Tibial artery (tissue), 4 donors: ENCODE measurements around the gene ALG11.
"Not testable (repeated sequence)": the region's sequence is repeated elsewhere in the genome, so short reads cannot be mapped to it uniquely, and the experiment has no call there.

Experiments used
- DNase-seq, 2 donors: peaks; one replicate each; pipeline ENCODE4 v3.0.0-alpha.2; 2019
- H3K27ac ChIP-seq, 2 donors: fragments of 200-600 bp; sonication (generic) in 1 of 2; 1 replicate in 1 of 2; 2 replicates in 1 of 2; pipeline ENCODE4 v1.5.1; 2018 to 2019; ENCODE audit warnings: mild to moderate bottlenecking in 1 of 2
- H3K27me3 ChIP-seq, 2 donors: fragments of 200-600 bp; sonication (generic) in 1 of 2; one replicate each; pipeline versions ENCODE4 v1.5.1 to v1.6.0; 2016 to 2019
- H3K36me3 ChIP-seq, 3 donors: fragments of 200-600 bp; sonication (generic) in 2 of 3; one replicate each; pipeline ENCODE4 v1.5.1; 2016 to 2019; ENCODE audit warnings: mild to moderate bottlenecking in 2 of 3
- H3K4me1 ChIP-seq, 4 donors: fragments of 200-600 bp; sonication (generic) in 2 of 4; 1 replicate in 3 of 4; 2 replicates in 1 of 4; pipeline ENCODE4 v1.5.1; 2016 to 2019
- H3K4me3 ChIP-seq, 2 donors: fragments of 200-600 bp; sonication (generic) in 1 of 2; 1 replicate in 1 of 2; 2 replicates in 1 of 2; pipeline ENCODE4 v1.5.1; 2018 to 2019; ENCODE audit warnings: mild to moderate bottlenecking in 2 of 2
- H3K9me3 ChIP-seq, 3 donors: fragments of 200-600 bp; sonication (generic) in 1 of 3; one replicate each; pipeline ENCODE4 v1.5.1; 2016 to 2019
- intact Hi-C: fragments of 100-400 bp; cut with DNase I; formaldehyde crosslinking; loops from one replicate; pipeline ENCODE4 v1.15.0; 2023; ENCODE audit warnings: low total_unique reads
- TF ChIP-seq, protein P1 (sequence below), 2 experiments: fragments of 200-600 bp in 1 of 2; fragments of 450-650 bp in 1 of 2; IDR thresholded peaks; one replicate each; pipeline ENCODE4 v1.5.1; 2017 to 2019; ENCODE audit warnings: antibody characterized with exemption in 2 of 2, mild to moderate bottlenecking in 1 of 2, moderate library complexity in 1 of 2

Gene ALG11

DNA sequence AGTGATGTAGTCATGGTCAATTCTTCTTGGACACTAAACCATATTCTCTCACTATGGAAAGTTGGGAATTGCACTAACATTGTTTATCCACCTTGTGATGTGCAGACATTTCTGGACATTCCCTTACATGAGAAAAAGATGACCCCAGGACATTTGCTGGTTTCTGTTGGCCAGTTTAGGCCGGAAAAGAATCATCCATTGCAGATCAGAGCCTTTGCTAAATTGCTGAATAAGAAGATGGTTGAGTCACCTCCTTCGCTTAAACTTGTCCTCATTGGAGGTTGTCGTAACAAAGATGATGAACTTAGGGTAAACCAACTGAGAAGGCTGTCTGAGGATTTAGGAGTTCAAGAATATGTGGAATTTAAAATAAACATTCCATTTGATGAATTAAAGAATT lies 12.3 kb downstream of the ALG11 start, which contains the start of gene UTP14C:
Gene UTP14C, plus strand, starts transcription at position 211 of the 400 bp plus-strand sequence. CDS start 4,114 bp downstream, outside the sequence.
- Histone ChIP-seq H3K36me3 (peaks cover 69 to 90% (median 81%) of the 10 kb centered on the region in 3 donors), H3K27ac (no peak within 1 kb of the TSS), H3K4me1 (peaks cover 0 to 7% (median 0%) of the 10 kb centered on the region in 4 donors)

DNA sequence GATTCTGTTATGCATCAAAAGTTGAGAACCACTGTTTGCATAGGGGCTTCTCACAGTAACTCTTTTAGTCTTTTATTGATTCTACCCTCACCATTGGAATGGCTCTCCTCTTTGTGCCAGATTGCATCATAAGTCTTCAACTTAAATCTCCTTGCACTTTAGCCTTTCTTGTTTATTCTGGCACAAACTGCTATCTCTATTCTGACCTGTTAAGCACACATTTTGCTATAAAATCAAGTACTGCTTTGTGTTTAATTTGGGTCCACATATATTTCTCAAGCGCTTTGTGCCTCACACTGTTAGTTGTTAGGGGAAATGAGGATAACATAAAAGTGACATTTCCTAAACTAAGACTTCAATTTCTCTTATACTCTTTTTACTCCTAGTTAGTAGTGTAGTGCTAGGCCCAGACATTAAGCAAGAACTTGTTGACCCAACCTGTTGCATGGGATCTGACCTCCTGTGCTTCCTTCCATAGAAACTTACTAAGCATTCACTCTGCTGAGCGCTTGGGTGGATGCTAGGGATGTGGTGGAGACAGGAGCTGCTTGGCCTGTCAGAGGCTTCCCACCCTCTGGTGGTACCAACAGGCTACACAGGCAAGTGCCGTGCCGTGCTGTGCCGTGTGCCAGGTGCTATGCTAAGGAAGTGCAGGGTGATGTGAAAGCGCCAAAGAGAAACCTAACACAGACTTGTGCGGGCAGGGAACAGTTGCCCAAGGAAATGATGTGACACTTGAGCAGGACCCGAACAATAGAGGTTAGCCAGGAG lies 13.5 kb downstream of the ALG11 start:
- Histone ChIP-seq H3K36me3 (peaks cover 67 to 78% (median 75%) of the 10 kb centered on the region in 3 donors), H3K9me3 (no peaks in the 10 kb centered on the region), H3K27me3 (no peaks in the 10 kb centered on the region), H3K4me3 (no peak overlapping the region), H3K27ac (no peak overlapping the region), H3K4me1 (peaks cover 0 to 7% (median 0%) of the 10 kb centered on the region in 4 donors)
- TF ChIP-seq, protein P1, sequence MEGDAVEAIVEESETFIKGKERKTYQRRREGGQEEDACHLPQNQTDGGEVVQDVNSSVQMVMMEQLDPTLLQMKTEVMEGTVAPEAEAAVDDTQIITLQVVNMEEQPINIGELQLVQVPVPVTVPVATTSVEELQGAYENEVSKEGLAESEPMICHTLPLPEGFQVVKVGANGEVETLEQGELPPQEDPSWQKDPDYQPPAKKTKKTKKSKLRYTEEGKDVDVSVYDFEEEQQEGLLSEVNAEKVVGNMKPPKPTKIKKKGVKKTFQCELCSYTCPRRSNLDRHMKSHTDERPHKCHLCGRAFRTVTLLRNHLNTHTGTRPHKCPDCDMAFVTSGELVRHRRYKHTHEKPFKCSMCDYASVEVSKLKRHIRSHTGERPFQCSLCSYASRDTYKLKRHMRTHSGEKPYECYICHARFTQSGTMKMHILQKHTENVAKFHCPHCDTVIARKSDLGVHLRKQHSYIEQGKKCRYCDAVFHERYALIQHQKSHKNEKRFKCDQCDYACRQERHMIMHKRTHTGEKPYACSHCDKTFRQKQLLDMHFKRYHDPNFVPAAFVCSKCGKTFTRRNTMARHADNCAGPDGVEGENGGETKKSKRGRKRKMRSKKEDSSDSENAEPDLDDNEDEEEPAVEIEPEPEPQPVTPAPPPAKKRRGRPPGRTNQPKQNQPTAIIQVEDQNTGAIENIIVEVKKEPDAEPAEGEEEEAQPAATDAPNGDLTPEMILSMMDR (IDR thresholded peaks at IDR 0.05): no peak
- no peak for DNase-seq
- intact Hi-C loops: no loop called here

More for the DNA sequence above, 12.3 kb downstream of the ALG11 start, which contains the start of gene UTP14C:
- H3K9me3 ChIP-seq: no peaks in the 10 kb centered on the region
- intact Hi-C loops: no loop called here
- H3K27me3 ChIP-seq: no peaks in the 10 kb centered on the region
- H3K4me3 ChIP-seq: no peak within 1 kb of the TSS
- TF ChIP-seq, protein P1 (IDR thresholded peaks at IDR 0.05): no peak
- DNase-seq: no peak

DNA sequence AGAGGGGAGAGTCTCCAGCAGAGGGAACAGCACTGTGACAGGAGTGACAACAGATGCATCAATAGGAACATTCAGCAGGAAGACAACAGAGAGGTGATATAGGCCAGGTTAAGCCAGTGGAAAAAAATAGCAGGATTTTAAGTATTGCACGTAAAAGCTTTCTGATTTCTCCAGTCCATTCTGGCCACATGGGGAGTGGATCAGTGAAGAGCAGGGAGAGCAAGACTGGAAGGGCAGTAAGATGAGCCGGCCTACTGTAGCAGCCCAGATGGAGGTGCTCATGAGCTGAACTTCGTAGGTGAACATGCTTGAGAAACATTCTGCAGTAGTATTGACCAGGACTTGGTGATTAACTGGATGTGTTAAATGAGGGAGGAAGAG lies 14.0 kb downstream of the ALG11 start:
- intact Hi-C loops: no loop called here
- Histone ChIP-seq H3K27me3 (no peaks in the 10 kb centered on the region), H3K4me3 (no peak overlapping the region), H3K27ac (no peak overlapping the region), H3K9me3 (no peaks in the 10 kb centered on the region), H3K4me1 (peaks cover 0 to 7% (median 0%) of the 10 kb centered on the region in 4 donors), H3K36me3 (peaks cover 67 to 72% (median 71%) of the 10 kb centered on the region in 3 donors)
- TF ChIP-seq, protein P1 (IDR thresholded peaks at IDR 0.05): no peak
- no peak for DNase-seq

DNA sequence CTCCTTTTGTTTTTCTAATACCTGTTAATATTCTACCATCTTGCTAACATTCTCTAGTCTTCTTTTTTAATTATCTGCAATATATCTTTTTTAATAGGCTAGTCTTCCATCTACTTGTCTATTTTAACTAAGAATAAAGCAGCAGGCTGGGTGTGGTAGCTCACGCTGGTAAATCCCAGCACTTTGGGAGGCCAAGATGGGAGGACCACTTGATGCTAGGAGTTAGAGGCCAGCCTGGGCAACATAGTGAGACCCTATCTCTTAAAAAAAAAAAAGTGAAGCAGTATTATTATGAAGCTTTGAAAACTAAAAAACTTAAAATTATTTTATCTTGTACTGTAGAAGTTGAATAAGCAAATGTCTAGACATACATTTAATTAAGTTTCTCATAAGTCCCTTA lies 15.6 kb downstream of the ALG11 start:
- TF ChIP-seq, protein P1 (IDR thresholded peaks at IDR 0.05): no peak
- Histone ChIP-seq H3K27ac (no peak overlapping the region), H3K4me1 (peaks cover 0 to 7% (median 0%) of the 10 kb centered on the region in 4 donors), H3K4me3 (no peak overlapping the region), H3K36me3 (peaks cover 55 to 64% (median 57%) of the 10 kb centered on the region in 3 donors), H3K27me3 (no peaks in the 10 kb centered on the region), H3K9me3 (no peaks in the 10 kb centered on the region)
- intact Hi-C loops: no loop called here
- DNase-seq: no peak

DNA sequence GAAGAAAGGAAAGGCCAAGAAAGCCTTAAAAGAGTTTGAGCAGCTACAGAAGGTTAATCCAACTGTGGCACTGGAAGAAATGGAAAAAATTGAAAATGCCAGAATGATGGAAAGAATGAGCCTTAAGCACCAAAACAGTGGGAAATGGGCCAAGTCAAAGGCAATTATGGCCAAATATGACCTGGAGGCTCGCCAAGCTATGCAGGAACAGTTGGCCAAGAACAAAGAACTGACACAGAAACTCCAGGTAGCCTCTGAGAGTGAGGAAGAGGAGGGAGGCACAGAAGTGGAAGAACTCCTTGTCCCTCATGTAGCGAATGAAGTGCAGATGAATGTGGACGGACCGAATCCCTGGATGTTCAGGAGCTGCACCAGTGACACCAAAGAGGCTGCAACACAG lies 17.4 kb downstream of the ALG11 start:
- no peak overlapping the region for H3K4me3 ChIP-seq
- peaks cover 39 to 47% (median 40%) of the 10 kb centered on the region in 3 donors for H3K36me3 ChIP-seq
- intact Hi-C loops: no loop called here
- H3K4me1 ChIP-seq: peaks cover 0 to 7% (median 0%) of the 10 kb centered on the region in 4 donors
- no peaks in the 10 kb centered on the region for H3K9me3 ChIP-seq
- TF ChIP-seq, protein P1 (IDR thresholded peaks at IDR 0.05): no peak
- DNase-seq: no peak
- no peaks in the 10 kb centered on the region for H3K27me3 ChIP-seq
- H3K27ac ChIP-seq: no peak overlapping the region

DNA sequence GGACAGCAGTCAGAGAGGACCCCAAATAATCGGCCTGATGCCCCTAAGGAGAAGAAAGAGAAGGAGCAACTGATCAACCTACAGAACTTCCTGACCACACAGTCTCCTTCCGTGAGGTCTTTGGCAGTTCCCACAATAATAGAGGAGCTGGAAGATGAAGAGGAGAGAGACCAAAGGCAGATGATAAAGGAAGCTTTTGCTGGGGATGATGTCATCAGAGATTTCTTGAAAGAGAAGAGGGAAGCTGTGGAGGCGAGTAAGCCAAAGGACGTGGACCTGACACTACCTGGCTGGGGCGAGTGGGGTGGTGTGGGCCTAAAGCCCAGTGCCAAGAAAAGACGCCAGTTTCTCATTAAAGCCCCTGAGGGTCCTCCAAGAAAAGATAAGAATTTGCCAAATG lies 18.2 kb downstream of the ALG11 start:
- H3K27me3 ChIP-seq, DNase-seq, H3K4me3 ChIP-seq, H3K27ac ChIP-seq, H3K4me1 ChIP-seq, H3K9me3 ChIP-seq, intact Hi-C loops: not testable (repeated sequence)
- H3K36me3 ChIP-seq: peaks cover 31 to 38% (median 32%) of the 10 kb centered on the region in 3 donors
